H1 (cell line): ENCODE measurements around the gene GNAT1. TPM values are rescaled to one million over a fixed set of nuclear protein-coding genes. Genes with fewer than 3 reads are reported as not detected.

Experiments used
- CTCF ChIA-PET: fragments of 300-600 bp; sonication (Branson Sonifier 250); formaldehyde crosslinking; loops from one replicate; lab custom pipeline; 2021; ENCODE audit not compliant: partially characterized antibody; lab: Charles Lee
- POLR2A ChIA-PET: fragments of 300-600 bp; sonication (Branson Sonifier 250); formaldehyde crosslinking; loops from one replicate; lab custom pipeline; 2021; ENCODE audit warnings: inconsistent platforms; ENCODE audit not compliant: partially characterized antibody; lab: Charles Lee
- DNase-seq, 2 experiments: peaks; one replicate each; pipeline versions ENCODE4 v3.0.0 to v3.0.0-alpha.2; 2010 to 2022; ENCODE audit warnings: low spot score in 2 of 2, low read depth in 1 of 2, mixed read lengths in 1 of 2
- FAIRE-seq: peaks from 2 replicates; lab custom pipeline; 2011; peaks lifted over from hg19 to GRCh38; lab: Jason Lieb, UNC
- H2AFZ ChIP-seq: 2 replicates; pipeline ENCODE4 v1.8.1; 2012; ENCODE audit warnings: low read length, inconsistent platforms
- H2AK5ac ChIP-seq: 2 replicates; pipeline ENCODE4 v1.6.1; 2013; ENCODE audit warnings: low read depth, low read length
- H2BK120ac ChIP-seq: replicated peaks from 2 replicates; pipeline ENCODE3; 2013; ENCODE audit warnings: low read depth, low read length, inconsistent platforms
- H2BK12ac ChIP-seq: 2 replicates; pipeline ENCODE4 v1.6.1; 2013; ENCODE audit warnings: low read depth, low read length
- H2BK15ac ChIP-seq: 2 replicates; pipeline ENCODE4 v1.6.1; 2013; ENCODE audit warnings: low read length
- H2BK20ac ChIP-seq: 2 replicates; pipeline ENCODE4 v1.6.1; 2013; ENCODE audit warnings: low read length
- H2BK5ac ChIP-seq: 2 replicates; pipeline ENCODE4 v1.6.1; 2013; ENCODE audit warnings: low read depth, low read length
- H3K14ac ChIP-seq: 2 replicates; pipeline ENCODE4 v1.6.1; 2013; ENCODE audit warnings: inconsistent platforms; ENCODE audit not compliant: insufficient read length
- H3K18ac ChIP-seq: 2 replicates; pipeline ENCODE4 v1.6.1; 2013; ENCODE audit warnings: low read length; ENCODE audit errors: extremely low read depth
- H3K23ac ChIP-seq: 2 replicates; pipeline ENCODE4 v1.6.1; 2013; ENCODE audit warnings: inconsistent platforms; ENCODE audit not compliant: insufficient read length
- H3K23me2 ChIP-seq: 2 replicates; pipeline ENCODE4 v1.6.1; 2013; ENCODE audit warnings: low read depth, low read length
- H3K27ac ChIP-seq: 2 replicates; pipeline ENCODE4 v1.6.1; 2011; ENCODE audit warnings: low read depth, low read length, inconsistent platforms
- H3K27me3 ChIP-seq, 4 experiments: replicated peaks in 1 of 4; 1 replicate in 1 of 4; 2 replicates in 3 of 4; pipeline versions ENCODE4 v1.6.1 to v1.8.1; 2011 to 2013; ENCODE audit warnings: low read length in 3 of 4, mild to moderate bottlenecking in 3 of 4, inconsistent platforms in 2 of 4, mixed read lengths in 2 of 4, moderate library complexity in 1 of 4; ENCODE audit not compliant: control insufficient read depth in 3 of 4, insufficient read depth in 3 of 4; ENCODE audit errors: extremely low read depth in 1 of 4
- H3K36me3 ChIP-seq, 4 experiments: 2 replicates each; pipeline versions ENCODE4 v1.6.1 to v1.8.1; 2011 to 2013; ENCODE audit warnings: mild to moderate bottlenecking in 4 of 4, low read length in 3 of 4, moderate library complexity in 2 of 4, control low read depth in 1 of 4, inconsistent platforms in 1 of 4; ENCODE audit not compliant: insufficient read depth in 4 of 4, control insufficient read depth in 2 of 4
- H3K4ac ChIP-seq: replicated peaks from 2 replicates; pipeline ENCODE3; 2013; ENCODE audit warnings: low read length, low read depth, mixed read lengths, inconsistent platforms; ENCODE audit not compliant: insufficient read length
- H3K4me1 ChIP-seq, 4 experiments: replicated peaks in 1 of 4; 1 replicate in 1 of 4; 2 replicates in 3 of 4; pipeline versions ENCODE4 v1.6.1 to v1.8.1; 2011 to 2013; ENCODE audit warnings: low read length in 3 of 4, inconsistent platforms in 2 of 4, mixed read lengths in 1 of 4; ENCODE audit not compliant: insufficient read depth in 4 of 4, control insufficient read depth in 3 of 4
- H3K4me2 ChIP-seq, 2 experiments: 2 replicates each; pipeline versions ENCODE4 v1.6.1 to v1.8.1; 2011 to 2013; ENCODE audit warnings: low read depth in 2 of 2, low read length in 2 of 2, control low read depth in 1 of 2, inconsistent platforms in 1 of 2, mild to moderate bottlenecking in 1 of 2; ENCODE audit not compliant: insufficient read depth in 1 of 2
- H3K4me3 ChIP-seq, 4 experiments: fragments of 200-600, 300-600 bp in 1 of 4; sonication (generic), shearing (Covaris generic), sonication (Bioruptor Twin) in 1 of 4; 2 replicates each; pipeline versions ENCODE4 v1.5.1 to v1.8.1; 2011 to 2016; ENCODE audit warnings: low read length in 4 of 4, low read depth in 3 of 4, control low read depth in 2 of 4, inconsistent platforms in 2 of 4, mild to moderate bottlenecking in 2 of 4, mixed read lengths in 1 of 4, moderate library complexity in 1 of 4; ENCODE audit not compliant: insufficient read depth in 2 of 4; ENCODE audit errors: extremely low read depth in 1 of 4
- H3K56ac ChIP-seq: replicated peaks from 2 replicates; pipeline ENCODE3; 2013; ENCODE audit warnings: low read depth, mild to moderate bottlenecking, mixed read lengths, low read length, inconsistent platforms; ENCODE audit not compliant: insufficient read length
- H3K79me1 ChIP-seq: 2 replicates; pipeline ENCODE4 v1.6.1; 2013; ENCODE audit warnings: low read depth, low read length, control low read depth
- H3K79me2 ChIP-seq, 2 experiments: 2 replicates each; pipeline versions ENCODE4 v1.6.1 to v1.8.1; 2012 to 2013; ENCODE audit warnings: low read length in 2 of 2, mild to moderate bottlenecking in 2 of 2, inconsistent platforms in 1 of 2; ENCODE audit not compliant: insufficient read depth in 2 of 2, control insufficient read depth in 1 of 2
- H3K9ac ChIP-seq, 4 experiments: replicated peaks in 1 of 4; 1 replicate in 1 of 4; 2 replicates in 3 of 4; pipeline versions ENCODE4 v1.6.1 to v1.8.1; 2011 to 2013; ENCODE audit warnings: low read depth in 3 of 4, low read length in 3 of 4, control low read depth in 2 of 4, mild to moderate bottlenecking in 2 of 4, moderate library complexity in 2 of 4, inconsistent platforms in 1 of 4; ENCODE audit errors: extremely low read depth in 1 of 4
- H3K9me3 ChIP-seq, 2 experiments: 2 replicates each; pipeline versions ENCODE4 v1.6.1 to v1.8.1; 2012 to 2013; ENCODE audit warnings: mild to moderate bottlenecking in 2 of 2, moderate library complexity in 2 of 2, control low read depth in 1 of 2, inconsistent platforms in 1 of 2, low read depth in 1 of 2, low read length in 1 of 2, mixed read lengths in 1 of 2; ENCODE audit not compliant: insufficient read depth in 2 of 2
- H4K20me1 ChIP-seq, 2 experiments: replicated peaks in 1 of 2; 2 replicates each; pipeline versions ENCODE3 to v1.8.1; 2011 to 2013; ENCODE audit warnings: inconsistent platforms in 2 of 2, low read length in 2 of 2, mild to moderate bottlenecking in 1 of 2; ENCODE audit not compliant: insufficient read depth in 2 of 2, control insufficient read depth in 1 of 2
- H4K5ac ChIP-seq: 2 replicates; pipeline ENCODE4 v1.6.1; 2013; ENCODE audit warnings: low read length, low read depth, mixed read lengths, inconsistent platforms; ENCODE audit not compliant: insufficient read length
- H4K8ac ChIP-seq: 2 replicates; pipeline ENCODE4 v1.8.0; 2013; ENCODE audit warnings: mild to moderate bottlenecking, moderate library complexity, low read length, inconsistent platforms; ENCODE audit not compliant: insufficient read depth; ENCODE audit errors: extremely low read depth
- H4K91ac ChIP-seq: replicated peaks from 2 replicates; pipeline ENCODE3; 2013; ENCODE audit warnings: low read length, mixed read lengths, inconsistent platforms; ENCODE audit not compliant: insufficient read length
- ASH2L ChIP-seq: fragments of 200-600, 300-600 bp; sonication (generic); IDR thresholded peaks from one replicate; pipeline ENCODE4 v1.7.1; 2017; ENCODE audit warnings: low read length
- CHD2 ChIP-seq: IDR thresholded peaks from 2 replicates; pipeline ENCODE4 v1.6.1; 2012; ENCODE audit warnings: low read length, improper control_type of control experiment
- MAFK ChIP-seq: IDR thresholded peaks from 2 replicates; pipeline ENCODE4 v1.6.1; 2012; ENCODE audit warnings: low read depth, mild to moderate bottlenecking, improper control_type of control experiment, low read length
- SAP30 ChIP-seq: fragments of 300-600 bp; sonication (generic); IDR thresholded peaks from 2 replicates; pipeline ENCODE4 v1.7.1; 2012; ENCODE audit warnings: low read length, moderate library complexity, mild to moderate bottlenecking, inconsistent platforms; ENCODE audit not compliant: insufficient read depth, insufficient replicate concordance
- SIX5 ChIP-seq: IDR thresholded peaks from 2 replicates; pipeline ENCODE4 v1.6.1; 2011; ENCODE audit warnings: mild to moderate bottlenecking, low read depth, low read length
- WGBS, 2 experiments: shearing (Covaris generic) in 1 of 2; methylation state at CpG; one replicate each; pipeline versions ENCODE4 v1.1.6 to v1.1.7; 2013 to 2015; ENCODE audit warnings: low lambda C conversion rate in 2 of 2, mixed read lengths in 2 of 2, inconsistent platforms in 1 of 2, low coverage in 1 of 2, missing lambda C conversion rate in 1 of 2; ENCODE audit not compliant: insufficient replicate concordance in 2 of 2, insufficient coverage in 1 of 2, insufficient read length in 1 of 2; ENCODE audit errors: extremely low coverage in 1 of 2, missing lambda C conversion rate in 1 of 2; 5-methylcytosine and 5-hydroxymethylcytosine counted together
- polyA plus RNA-seq, 7 experiments: library from polyadenylated mRNA; depleted of rRNA in 3 of 7; stranded (reverse) in 5 of 7; unstranded in 2 of 7; fragments of >200 nt in 5 of 7; fragments of 200-250 nt in 2 of 7; gene quantifications; 1 replicate in 5 of 7; 2 replicates in 1 of 7; 4 replicates in 1 of 7; pipeline versions ENCODE4 v1.2.1 to v1.2.3, GENCODE V29; 2011 to 2013; ENCODE audit warnings: missing spikeins in 2 of 7, mixed read lengths in 2 of 7
- total RNA-seq: library from RNA; stranded (reverse); fragmentation: NEBNext Ultra II Directional; extraction: Animal tissue kit (Norgen Biotek cat#: 25700); gene quantifications from 2 replicates; pipeline ENCODE4 v1.2.1, GENCODE V29; 2021
- TF ChIP-seq, protein P1 (sequence below): IDR thresholded peaks from 2 replicates; pipeline ENCODE4 v1.6.1; 2012; ENCODE audit warnings: low read length, inconsistent platforms
- TF ChIP-seq, protein P2 (sequence below): IDR thresholded peaks from 2 replicates; pipeline ENCODE4 v1.6.1; 2011; ENCODE audit warnings: low read depth, mild to moderate bottlenecking, low read length; ENCODE audit not compliant: insufficient read depth

The GNAT1 gene
- total and polyA plus RNA-seq, 2 of the 8 experiments (the other 6 are each of a cell fraction or from before 2014, with no cell fraction given) = 0.08 TPM; not detected in 1

- no peak overlapping the region for H3K4me3 ChIP-seq
- H3K56ac ChIP-seq = no peak overlapping the region
- H4K5ac ChIP-seq = no peak overlapping the region
- ChIA-PET POLR2A (interaction anchor here (1.4 to 3.3 kb wide), 4 partner anchors 8 to 45 kb away, joined by 3 to 19 read pairs (median 9); no protein-coding TSS in a partner anchor), CTCF (interaction anchor here (15.8 to 25.0 kb wide), 2 partner anchors 24 to 48 kb away, joined by 190 to 299 read pairs; partner anchors contain the start of gene GNAT1)
- H4K8ac ChIP-seq = no peak overlapping the region
- FAIRE-seq = no peak
- H2BK12ac ChIP-seq = 0 out of 2 replicates have a peak overlapping the region, but pooled peaks have one; percentile 40
- H3K4ac ChIP-seq = no peak overlapping the region
- no peaks in the 10 kb centered on the region for H3K9me3 ChIP-seq
- H3K23me2 ChIP-seq = no peaks in the 10 kb centered on the region
- H3K36me3 ChIP-seq = peaks cover 4 to 11% (median 7%) of the 10 kb centered on the region in 4 experiments; a peak in 3 of 8 replicates
- no peak overlapping the region for H3K9ac ChIP-seq
- H2BK120ac ChIP-seq = no peak overlapping the region
- H3K14ac ChIP-seq = no peak overlapping the region
- H2BK15ac ChIP-seq = 0 out of 2 replicates have a peak overlapping the region, but pooled peaks have one; percentile 75
- H3K27ac ChIP-seq = no peak overlapping the region
- peaks cover 6 to 10% of the 10 kb centered on the region in 2 experiments for H4K20me1 ChIP-seq
- peaks cover 0 to 20% of the 10 kb centered on the region in 2 experiments; a peak in 3 of 4 replicates for H3K79me2 ChIP-seq
- H3K18ac ChIP-seq = no peak overlapping the region
- H2BK20ac ChIP-seq = no peak overlapping the region
- no peak overlapping the region for H4K91ac ChIP-seq
- H2AK5ac ChIP-seq = no peak overlapping the region
- 69% methylated on average over 5 of the region's 6 CpGs; no CpG with 5 or more reads in 1 of the 2 experiments for WGBS, 2 experiments
- H2BK5ac ChIP-seq = peak overlapping the region; percentile 37; the same call in 1 of the 2 replicates
- TF ChIP-seq MAFK = no peak
- TF ChIP-seq, protein P1, sequence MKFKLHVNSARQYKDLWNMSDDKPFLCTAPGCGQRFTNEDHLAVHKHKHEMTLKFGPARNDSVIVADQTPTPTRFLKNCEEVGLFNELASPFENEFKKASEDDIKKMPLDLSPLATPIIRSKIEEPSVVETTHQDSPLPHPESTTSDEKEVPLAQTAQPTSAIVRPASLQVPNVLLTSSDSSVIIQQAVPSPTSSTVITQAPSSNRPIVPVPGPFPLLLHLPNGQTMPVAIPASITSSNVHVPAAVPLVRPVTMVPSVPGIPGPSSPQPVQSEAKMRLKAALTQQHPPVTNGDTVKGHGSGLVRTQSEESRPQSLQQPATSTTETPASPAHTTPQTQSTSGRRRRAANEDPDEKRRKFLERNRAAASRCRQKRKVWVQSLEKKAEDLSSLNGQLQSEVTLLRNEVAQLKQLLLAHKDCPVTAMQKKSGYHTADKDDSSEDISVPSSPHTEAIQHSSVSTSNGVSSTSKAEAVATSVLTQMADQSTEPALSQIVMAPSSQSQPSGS = no peak
- TF ChIP-seq SAP30 = no peak
- no peak for TF ChIP-seq ASH2L
- TF ChIP-seq SIX5 = no peak
- TF ChIP-seq, protein P2, sequence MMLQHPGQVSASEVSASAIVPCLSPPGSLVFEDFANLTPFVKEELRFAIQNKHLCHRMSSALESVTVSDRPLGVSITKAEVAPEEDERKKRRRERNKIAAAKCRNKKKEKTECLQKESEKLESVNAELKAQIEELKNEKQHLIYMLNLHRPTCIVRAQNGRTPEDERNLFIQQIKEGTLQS = no peak
- no peak for TF ChIP-seq CHD2
- no peak overlapping the region for H3K23ac ChIP-seq
- peaks cover 0 to 28% (median 20%) of the 10 kb centered on the region in 4 experiments; a peak in 6 of 7 replicates for H3K4me1 ChIP-seq
- H3K79me1 ChIP-seq = peaks cover 30% of the 10 kb centered on the region
- H2AFZ ChIP-seq = no peak overlapping the region
- H3K27me3 ChIP-seq = no peaks in the 10 kb centered on the region
- DNase-seq = no peak
- peak overlapping the region in 1 of 2 experiments; percentile 15; a peak in 1 of 4 replicates for H3K4me2 ChIP-seq
Measured at GRCh38 chr3:50166620-50167019, 24.8 kb upstream of the GNAT1 start.
